HPDE6-E6E7 (cell line): ENCODE data around the gene TRPM4.
"Not testable (repeated sequence)": the region's sequence is repeated elsewhere in the genome, so short reads cannot be mapped to it uniquely, and the experiment has no call there.

Experiments
- DNase-seq: peaks from one replicate; pipeline ENCODE4 v3.0.0; 2011; ENCODE audit warnings: missing footprints; ENCODE audit errors: extremely low spot score

The TRPM4 gene

DNA sequence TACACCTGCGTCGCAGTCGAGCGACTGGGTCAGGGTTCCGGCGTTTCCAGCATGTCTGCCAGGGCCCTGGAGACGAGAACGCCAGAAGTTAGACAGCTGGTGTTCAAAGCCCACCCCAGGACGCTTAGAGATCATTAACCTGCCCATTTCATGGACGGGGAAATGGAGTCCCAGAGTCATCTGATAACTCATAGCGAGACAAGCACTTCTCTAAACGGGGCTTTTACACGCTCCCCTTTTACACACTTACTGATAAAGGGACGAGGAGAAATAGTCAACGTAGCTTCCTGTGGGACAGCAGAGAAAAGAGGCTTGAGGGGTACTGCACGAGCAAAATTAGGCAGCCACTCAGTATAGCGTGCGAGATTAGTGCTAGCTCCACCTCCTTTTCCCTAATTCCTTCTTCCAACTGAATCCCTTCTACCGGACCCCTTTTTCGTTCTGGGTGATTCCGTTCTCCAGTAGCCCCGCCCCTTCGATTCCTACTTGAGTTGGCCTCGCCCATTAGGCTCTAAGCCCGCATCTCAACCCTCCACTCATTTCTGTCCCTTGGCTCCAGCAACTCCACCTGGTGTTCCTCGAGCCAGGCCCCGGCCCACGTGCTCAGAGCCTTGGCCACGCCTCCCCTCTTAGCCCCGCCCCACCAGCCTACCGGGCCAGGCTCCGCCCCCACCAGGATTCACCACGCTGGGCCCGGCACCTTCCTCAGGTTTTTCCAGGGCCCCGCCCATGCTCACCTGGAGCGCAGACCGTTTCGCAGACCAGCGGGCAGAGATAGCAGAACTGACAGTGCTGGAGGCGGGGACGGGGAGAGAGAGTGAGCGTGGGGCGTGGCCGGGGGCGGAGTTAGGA is 6.1 kb upstream of the TRPM4 start:
- peak; percentile 91 for DNase-seq

DNA sequence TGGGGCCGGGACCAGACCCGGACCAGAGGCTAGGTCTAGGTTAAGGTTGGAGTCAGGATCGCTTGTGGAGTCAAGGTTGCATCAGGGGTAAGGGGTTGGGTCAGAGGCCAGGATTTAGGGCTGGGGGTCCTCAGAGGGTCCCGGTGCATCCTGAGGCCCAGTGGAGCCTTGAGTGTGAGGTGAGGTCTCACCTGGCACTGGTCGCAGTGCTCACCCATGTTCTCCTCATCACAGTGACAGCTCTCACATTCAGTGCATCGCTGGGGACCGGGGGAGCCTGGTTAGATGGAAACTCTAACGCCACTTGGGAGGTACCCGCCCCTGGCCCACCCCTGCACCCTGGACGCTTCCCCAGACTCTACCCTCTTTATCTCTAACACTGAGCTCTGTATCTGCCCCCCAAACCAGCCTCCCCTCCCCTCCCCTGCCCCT is 5.5 kb upstream of the TRPM4 start:
- no peak for DNase-seq

DNA sequence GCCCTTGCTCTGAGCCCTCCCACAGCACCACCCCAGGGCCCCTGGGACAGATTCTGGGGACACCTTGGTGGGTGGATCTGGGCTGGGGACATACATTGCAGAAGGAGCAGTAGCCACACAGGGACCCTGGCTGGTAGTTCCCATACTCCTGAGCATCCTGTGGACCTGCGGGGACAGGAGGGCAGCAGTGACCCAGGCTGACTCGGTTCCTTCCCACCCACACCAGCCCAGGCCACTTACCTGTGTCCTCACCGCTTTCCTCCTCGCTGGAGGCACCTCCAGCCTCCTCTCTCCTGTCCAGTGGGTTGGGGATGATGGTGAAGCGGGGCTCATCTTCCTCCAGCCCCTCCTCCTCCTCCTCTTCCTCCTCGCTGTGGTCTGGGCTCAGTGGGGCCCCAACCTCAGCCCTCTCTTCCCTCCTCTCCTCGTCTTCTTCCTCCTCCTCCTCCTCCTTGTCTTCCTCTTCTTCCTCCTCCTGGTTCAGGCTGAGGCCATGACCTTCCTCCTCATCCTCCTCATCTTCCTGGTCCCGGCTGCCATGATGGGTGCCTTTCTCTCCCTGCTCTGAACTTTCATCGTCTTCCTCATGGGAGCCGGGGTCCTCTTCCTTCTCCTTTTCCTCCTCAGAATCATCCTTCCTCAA is 4.3 kb upstream of the TRPM4 start:
- no peak for DNase-seq

DNA sequence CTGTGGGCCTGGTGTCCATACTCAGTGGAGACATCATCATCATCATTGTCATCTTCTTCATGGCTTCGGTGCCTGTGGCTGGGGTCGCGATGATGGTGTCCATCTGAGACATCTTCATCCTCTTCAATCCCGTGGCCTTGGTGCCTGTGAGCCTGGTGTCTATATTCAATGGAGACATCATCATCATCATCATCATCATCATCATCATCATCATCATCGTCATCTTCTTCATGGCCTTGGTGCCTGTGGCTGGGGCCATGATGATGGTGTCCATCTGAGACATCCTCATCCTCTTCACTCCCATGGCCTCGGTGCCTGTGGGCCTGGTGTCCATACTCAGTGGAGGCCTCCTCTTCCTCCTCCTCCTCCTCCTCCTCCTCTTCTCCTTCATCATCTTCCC is 3.3 kb upstream of the TRPM4 start:
- no peak for DNase-seq

DNA sequence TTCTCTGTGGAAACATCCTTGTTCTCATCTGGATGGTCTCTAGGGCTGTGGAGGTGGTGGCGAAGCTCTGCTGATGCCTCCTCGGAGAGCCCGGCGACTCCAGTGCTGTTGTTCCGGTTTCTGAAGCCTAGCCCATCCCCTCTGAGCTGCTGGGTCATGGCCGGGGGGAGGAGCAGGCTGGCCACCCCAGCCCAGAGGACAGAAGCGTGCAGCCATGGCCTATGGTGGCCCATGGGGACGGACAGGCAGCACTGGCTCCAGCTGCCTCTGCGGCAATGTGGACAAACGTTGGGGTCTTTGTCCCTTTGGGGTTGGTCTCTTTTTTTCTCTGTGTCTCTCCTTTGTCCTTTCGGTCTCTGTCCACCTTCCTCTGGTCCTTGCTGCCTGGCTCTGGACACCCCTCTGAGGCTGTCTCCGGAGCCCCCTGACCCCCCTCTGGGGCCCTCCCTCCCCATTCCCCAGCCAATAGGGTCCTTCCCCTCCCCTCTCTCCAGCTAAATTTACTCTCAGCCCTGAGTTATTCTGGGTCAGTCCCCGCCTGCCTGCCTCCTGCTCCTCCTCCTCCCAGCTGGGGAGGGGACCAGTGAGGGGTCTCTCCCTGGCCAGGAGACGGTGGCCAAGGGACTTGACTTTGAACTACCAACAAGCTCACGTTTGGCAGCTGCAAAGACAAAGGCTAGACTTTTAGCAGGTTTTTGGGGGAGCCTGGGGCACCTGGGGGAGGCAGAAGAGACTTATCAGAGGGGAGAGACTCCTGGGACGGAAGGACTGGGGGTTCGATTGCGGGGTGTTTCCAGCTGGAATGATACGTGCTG is 2.4 kb upstream of the TRPM4 start, which contains the start of gene HRC:
TSS of gene HRC (minus strand) at position 392 of the 815 bp plus-strand sequence. CDS start at position 233, 159 bp downstream.
- DNase-seq = no peak

DNA sequence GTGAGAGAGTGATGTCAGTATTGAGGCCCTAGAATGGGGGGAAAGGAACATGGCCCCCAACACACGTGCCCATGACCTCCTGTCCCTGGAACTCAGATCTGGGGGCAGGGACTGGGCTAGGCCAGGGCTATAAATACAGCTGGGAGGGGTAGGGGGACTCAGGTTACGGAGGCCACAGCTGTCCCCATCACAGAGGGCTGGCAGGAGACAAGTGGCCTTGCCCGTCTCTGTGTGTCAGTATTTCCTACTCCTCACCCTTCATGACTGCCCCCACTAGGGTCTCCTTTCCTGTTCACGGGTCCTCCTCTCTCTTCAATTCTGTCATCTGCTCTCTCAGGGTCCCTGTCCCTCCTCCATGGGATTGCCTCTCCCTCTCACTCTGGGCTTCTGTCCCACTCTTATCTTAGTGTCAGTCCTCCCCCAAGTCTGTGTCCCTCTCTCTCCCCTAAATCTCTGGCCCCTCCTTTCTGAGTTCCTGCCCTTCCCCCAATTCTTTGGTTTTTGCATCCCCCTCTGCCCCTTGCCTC is 1.7 kb upstream of the TRPM4 start:
- DNase-seq = no peak

DNA sequence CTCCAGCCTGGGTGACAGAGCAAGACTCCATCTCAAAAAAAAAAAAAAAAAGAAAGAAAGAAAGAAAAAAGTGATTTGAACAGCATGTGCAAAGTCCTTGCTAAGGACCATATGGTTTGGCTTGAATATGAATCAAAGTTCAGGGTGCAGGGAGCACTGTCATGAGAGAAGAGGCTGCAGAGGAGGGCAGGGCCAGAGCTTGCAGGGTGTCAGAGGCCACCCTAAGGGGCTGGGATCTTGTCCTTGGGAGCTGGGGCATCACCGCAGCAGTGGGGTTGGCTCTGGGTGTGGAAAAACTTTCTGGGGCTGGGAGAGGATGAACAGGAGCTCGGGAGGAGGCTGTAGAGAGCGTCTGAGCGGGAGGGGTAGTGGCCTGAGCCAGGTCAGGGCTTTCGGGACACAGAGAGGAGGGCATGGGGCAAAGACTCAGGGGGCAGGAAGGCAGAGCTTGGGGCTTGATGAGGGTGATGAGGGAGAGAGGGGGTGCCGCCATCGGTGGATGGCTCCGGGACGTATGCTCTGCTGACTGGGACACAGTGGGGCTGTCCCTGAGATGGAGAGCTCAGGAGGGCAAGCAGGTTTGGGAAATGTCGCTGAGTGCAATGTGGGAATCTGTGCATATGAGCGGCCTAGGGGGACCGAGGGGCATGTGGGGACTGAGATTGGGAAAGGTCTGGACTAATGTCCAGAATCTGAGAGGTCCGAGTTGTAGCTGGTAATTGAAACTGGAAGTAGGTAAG is 3.0 kb downstream of the TRPM4 start:
- DNase-seq = no peak

DNA sequence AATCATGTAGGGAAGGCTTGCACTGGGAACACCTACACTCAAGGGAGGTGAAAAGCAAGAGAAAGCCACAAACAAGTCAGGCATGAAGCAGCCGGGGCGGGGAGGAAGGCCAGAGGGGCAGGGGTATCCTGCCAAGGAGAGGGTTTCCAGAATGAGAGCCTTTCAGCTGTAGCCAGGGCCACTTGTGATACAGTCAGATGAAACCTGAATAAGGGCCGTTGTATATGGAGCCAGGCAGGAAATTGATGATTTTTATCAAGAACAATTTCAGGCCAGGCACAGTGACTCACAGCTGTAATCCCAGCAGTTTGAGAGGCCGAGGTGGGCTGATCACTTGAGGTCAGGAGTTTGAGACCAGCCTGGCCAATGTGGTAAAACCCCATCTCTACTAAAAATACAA is 4.4 kb downstream of the TRPM4 start:
- no peak for DNase-seq

DNA sequence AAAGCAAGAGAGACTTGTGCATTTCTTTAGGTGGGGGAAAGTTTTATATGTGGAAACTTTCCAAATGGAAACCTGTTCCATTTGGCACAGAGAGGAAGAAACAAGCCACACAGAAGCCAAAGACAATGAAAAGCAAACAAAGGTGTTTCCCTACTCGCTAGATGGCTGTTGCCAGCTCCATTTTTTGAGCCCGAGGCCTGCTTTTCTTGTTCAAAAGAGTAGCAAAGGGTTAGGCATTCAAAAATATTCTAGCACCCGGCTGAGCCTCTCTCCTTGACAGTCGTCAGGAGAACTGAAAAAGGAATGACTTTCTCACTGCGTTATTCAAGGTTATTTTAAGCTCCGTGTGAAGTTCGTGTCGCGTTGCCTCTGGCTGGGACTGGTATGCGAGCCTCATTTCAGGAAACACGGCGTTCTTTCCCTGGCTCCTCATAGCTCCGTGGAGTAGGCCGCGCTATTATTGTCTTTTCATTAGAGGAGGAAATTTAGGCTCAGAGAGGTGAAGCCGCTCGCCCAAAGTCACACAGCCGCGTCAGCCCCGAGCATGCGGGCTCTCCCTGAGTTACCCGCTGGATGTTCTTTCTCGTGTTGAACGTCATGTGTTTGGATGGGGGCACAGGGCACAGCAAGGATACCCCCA is 7.6 kb downstream of the TRPM4 start:
- DNase-seq = no peak

DNA sequence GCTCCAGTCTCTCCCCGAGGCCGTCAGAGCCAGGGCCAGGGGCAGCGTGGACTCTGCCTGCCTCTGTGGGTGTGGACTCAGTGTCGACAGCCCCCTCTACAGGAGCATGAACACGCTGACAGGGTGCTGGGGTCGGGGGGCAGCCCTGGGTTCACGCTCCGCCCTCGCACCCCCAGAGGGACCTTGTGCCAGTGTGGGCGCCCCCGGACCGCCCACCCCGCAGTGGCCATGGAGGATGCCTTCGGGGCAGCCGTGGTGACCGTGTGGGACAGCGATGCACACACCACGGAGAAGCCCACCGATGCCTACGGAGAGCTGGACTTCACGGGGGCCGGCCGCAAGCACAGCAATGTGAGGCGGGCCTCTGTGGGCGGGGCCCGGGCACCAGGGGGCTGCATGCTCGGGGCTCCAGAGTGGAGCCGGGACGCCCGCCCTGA is 8.3 kb downstream of the TRPM4 start:
- DNase-seq = no peak

DNA sequence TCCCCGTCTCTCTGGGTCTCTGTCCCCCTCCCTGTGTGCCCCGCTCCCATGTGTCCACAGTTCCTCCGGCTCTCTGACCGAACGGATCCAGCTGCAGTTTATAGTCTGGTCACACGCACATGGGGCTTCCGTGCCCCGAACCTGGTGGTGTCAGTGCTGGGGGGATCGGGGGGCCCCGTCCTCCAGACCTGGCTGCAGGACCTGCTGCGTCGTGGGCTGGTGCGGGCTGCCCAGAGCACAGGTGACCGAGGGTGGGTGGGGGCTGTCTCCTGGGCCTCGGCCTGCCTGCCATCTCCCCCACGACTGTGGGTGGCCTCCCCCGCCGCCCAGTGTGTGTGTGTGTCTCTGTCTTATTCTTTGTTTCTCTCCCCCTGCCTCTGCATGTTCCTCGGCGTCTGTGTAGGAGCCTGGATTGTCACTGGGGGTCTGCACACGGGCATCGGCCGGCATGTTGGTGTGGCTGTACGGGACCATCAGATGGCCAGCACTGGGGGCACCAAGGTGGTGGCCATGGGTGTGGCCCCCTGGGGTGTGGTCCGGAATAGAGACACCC is 10.3 kb downstream of the TRPM4 start:
- DNase-seq = no peak

DNA sequence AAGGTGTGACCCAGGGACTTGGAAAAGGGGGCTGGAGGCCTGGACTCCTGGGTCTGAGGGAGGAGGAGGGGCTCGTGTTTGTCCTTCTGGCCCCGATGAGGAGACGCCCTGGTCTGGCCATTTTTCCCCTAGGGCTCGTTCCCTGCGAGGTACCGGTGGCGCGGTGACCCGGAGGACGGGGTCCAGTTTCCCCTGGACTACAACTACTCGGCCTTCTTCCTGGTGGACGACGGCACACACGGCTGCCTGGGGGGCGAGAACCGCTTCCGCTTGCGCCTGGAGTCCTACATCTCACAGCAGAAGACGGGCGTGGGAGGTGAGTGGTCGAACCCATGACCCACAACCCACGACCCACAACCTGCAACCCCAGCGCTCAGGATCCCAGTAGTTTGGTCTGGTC is 10.8 kb downstream of the TRPM4 start:
- DNase-seq = no peak

DNA sequence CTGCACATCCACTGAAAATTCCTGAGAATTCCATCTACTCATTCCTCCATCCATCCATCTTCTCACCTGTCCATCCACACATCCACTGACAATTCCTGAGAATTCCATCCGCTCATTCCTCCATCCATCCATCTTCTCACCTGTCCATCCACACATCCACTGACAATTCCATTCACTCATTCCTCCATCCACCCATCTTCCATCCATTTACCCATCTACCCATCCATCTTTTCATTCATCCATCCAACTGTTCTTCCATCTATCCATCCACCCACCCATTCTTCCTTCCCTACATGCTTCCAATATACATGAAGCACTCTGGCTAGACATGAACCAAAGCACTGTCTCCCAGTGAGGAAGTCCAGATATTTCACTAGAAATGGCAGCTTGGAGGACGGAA is 15.6 kb downstream of the TRPM4 start:
- DNase-seq = no peak

DNA sequence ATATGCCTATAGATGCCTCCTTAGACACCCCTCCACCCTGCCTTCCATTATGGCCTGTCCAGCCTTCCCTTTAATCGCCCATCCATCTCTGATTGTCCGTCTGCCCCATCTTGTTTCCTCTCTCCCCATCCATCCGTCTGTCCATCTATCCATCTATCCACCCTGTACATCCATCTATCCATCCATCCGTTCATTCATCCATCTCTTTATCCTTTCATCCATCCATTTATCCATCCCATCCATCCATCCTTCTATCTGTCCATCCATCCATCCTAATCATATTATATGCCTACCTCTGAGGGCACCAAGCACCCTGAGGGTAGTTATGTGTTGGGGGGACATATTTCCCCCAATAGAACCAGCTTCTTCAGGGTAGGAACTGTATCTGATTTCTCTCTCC is 23.1 kb downstream of the TRPM4 start:
- no peak for DNase-seq

DNA sequence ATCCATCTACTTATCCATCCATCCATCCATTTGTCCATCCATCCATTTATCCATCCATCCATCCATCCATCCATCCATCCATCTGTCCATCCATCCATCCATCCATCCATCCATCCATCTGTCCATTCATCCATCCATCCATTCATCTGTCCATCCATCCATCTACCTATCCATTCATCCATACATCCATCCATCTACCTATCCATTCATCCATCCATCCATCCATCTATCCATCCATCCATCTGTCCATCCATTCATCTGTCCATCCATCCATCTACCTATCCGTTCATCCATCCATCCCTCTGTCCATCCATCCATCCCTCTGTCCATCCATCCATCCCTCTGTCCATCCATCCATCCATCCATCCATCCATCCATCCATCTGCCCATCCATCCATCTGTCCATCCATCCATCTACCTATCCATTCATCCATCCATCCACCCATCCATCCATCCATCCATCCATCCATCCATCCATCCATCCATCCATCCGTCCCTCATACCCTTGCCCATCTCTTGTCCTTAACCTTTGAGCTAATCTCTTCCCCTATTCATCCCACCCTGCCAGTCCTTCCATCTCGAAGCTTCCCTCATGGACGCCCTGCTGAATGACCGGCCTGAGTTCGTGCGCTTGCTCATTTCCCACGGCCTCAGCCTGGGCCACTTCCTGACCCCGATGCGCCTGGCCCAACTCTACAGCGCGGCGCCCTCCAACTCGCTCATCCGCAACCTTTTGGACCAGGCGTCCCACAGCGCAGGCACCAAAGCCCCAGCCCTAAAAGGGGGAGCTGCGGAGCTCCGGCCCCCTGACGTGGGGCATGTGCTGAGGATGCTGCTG is 24.6 kb downstream of the TRPM4 start:
- not testable (repeated sequence) for DNase-seq

DNA sequence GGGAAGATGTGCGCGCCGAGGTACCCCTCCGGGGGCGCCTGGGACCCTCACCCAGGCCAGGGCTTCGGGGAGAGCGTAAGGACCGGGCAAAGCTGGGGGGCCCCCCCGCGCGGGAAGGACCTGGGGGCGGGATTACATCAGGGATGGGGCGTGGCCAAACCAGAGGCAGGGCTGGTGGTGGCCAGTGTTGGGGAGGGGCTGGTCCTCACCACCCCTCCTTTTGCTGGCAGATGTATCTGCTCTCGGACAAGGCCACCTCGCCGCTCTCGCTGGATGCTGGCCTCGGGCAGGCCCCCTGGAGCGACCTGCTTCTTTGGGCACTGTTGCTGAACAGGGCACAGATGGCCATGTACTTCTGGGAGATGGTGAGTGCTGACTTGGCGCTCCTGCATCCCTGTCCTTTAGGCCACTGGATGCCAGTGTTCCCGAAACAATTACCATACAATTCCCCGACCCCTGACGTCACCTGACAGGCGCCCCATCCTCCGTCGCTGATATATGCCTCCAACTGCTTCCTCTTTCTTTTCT is 25.3 kb downstream of the TRPM4 start:
- no peak for DNase-seq

DNA sequence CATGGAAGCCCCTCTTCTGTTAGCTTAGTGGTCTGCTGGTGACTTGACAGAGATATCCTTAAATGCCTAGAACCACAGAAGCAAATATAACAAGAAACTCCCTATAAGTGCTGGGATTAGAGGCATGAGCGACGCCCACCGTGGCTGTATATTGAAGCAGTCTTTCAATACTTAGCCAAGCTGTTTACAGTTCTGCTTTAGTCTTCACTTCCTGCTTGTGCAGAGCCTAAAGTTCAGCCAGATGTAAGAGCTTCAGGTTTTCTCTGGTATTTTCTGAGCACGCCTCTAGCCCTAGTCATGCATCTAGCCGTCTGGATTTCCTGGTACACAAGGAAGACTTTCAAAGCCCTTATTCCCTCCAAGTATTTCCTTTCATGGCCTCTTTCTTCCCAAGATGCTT is 28.5 kb downstream of the TRPM4 start:
- no peak for DNase-seq

DNA sequence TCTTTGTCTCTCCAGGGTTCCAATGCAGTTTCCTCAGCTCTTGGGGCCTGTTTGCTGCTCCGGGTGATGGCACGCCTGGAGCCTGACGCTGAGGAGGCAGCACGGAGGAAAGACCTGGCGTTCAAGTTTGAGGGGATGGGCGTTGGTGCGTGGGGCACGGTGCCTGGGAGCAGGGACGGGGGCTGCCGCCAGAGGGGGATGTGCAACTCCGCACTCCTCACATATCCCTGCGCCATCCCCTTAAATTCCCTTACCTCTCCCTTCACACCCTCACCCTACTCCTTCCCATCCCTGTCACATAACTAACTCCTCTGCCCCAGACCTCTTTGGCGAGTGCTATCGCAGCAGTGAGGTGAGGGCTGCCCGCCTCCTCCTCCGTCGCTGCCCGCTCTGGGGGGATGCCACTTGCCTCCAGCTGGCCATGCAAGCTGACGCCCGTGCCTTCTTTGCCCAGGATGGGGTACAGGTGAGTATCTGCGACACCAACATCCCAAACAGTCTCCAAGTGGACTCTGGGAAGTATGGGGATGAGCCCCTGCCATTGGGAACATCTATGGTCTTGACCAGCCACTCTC is 31.1 kb downstream of the TRPM4 start:
- no peak for DNase-seq

DNA sequence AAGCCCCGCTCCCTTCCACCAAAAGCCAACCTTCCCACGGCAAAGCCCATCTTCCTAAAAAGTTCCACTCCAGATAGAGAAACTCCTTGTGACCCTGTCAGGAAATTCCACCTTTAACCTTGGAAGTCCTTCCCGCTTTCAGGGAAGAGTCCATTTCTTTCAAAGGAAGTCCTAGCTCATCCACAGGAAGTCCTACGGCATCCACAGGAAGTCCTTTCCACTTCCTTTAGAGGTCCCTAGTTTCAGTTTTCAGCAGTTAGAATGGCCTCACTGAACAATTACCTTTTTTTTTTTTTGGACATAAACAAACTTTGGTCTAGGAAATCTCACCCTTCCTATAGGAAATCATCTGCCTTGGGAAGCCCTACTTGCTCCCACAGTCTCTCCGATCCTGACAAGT is 31.7 kb downstream of the TRPM4 start:
- no peak for DNase-seq
